WERI-Rb-1 (cell line): ENCODE measurements around the gene FABP6.
A peak's percentile ranks its signal among the peaks of the same experiment; 100 is the strongest.

Experiments
- DNase-seq: peaks from one replicate; pipeline ENCODE4 v3.0.0-alpha.2; 2020
- H3K27ac ChIP-seq: fragments of 250-450 bp; sonication (Bioruptor Pico); 2 replicates; pipeline ENCODE4 v1.5.1; 2020; ENCODE audit warnings: mild to moderate bottlenecking, moderate library complexity
- H3K27me3 ChIP-seq: fragments of 250-450 bp; sonication (Bioruptor Pico); 2 replicates; pipeline ENCODE4 v1.5.1; 2021; ENCODE audit warnings: mild to moderate bottlenecking, low read depth, moderate library complexity; ENCODE audit not compliant: insufficient read depth, severe bottlenecking
- H3K36me3 ChIP-seq: fragments of 250-450 bp; sonication (Bioruptor Pico); 2 replicates; pipeline ENCODE4 v1.5.1; 2020; ENCODE audit warnings: mild to moderate bottlenecking, moderate library complexity
- H3K4me3 ChIP-seq: 2 replicates; pipeline ENCODE4 v1.5.1; 2011; ENCODE audit warnings: low read depth, mild to moderate bottlenecking, control low read depth, low read length
- H3K9me3 ChIP-seq: fragments of 250-450 bp; sonication (Bioruptor Pico); 2 replicates; pipeline ENCODE4 v1.5.1; 2021; ENCODE audit warnings: mild to moderate bottlenecking, moderate library complexity; ENCODE audit not compliant: severe bottlenecking
- CTCF ChIP-seq: IDR thresholded peaks from 2 replicates; pipeline ENCODE4 v1.5.1; 2011; ENCODE audit warnings: low read depth, mild to moderate bottlenecking, control low read depth, inconsistent platforms, low read length

Gene FABP6

GRCh38 chr5:160260006-160260775 lies 30.9 kb downstream of the FABP6 start:
- DNase-seq = no peak
- H3K27ac ChIP-seq = no peak overlapping the region
- no peaks in the 10 kb centered on the region for H3K9me3 ChIP-seq
- no peak overlapping the region for H3K4me3 ChIP-seq
- TF ChIP-seq CTCF = no peak
- peaks cover 3% of the 10 kb centered on the region for H3K27me3 ChIP-seq
- no peaks in the 10 kb centered on the region; the same call in 1 of the 2 replicates for H3K36me3 ChIP-seq

GRCh38 chr5:160260881-160261815 lies 31.8 kb downstream of the FABP6 start:
- Histone ChIP-seq H3K4me3 (no peak overlapping the region), H3K36me3 (no peaks in the 10 kb centered on the region; the same call in 1 of the 2 replicates), H3K27ac (no peak overlapping the region), H3K27me3 (peaks cover 3% of the 10 kb centered on the region), H3K9me3 (no peaks in the 10 kb centered on the region)
- TF ChIP-seq CTCF = no peak
- DNase-seq = no peak

- Histone ChIP-seq H3K9me3 (no peaks in the 10 kb centered on the region), H3K27me3 (peaks cover 3% of the 10 kb centered on the region), H3K4me3 (peak overlapping the region; percentile 16; the same call in 1 of the 2 replicates), H3K27ac (no peak overlapping the region; the same call in 1 of the 2 replicates), H3K36me3 (no peaks in the 10 kb centered on the region; the same call in 1 of the 2 replicates)
- TF ChIP-seq CTCF = no peak
- peak; percentile 87 for DNase-seq
Measured at GRCh38 chr5:160262151-160263074, 33.1 kb downstream of the FABP6 start.

GRCh38 chr5:160263326-160263855 lies 34.1 kb downstream of the FABP6 start:
- H3K9me3 ChIP-seq = no peaks in the 10 kb centered on the region
- DNase-seq = no peak
- H3K27ac ChIP-seq = no peak overlapping the region
- no peak for TF ChIP-seq CTCF
- H3K4me3 ChIP-seq = no peak overlapping the region
- H3K36me3 ChIP-seq = peaks cover 1% of the 10 kb centered on the region; the same call in 1 of the 2 replicates
- H3K27me3 ChIP-seq = peaks cover 3% of the 10 kb centered on the region

- H3K36me3 ChIP-seq = peaks cover 2% of the 10 kb centered on the region; the same call in 1 of the 2 replicates
- no peak for DNase-seq
- no peaks in the 10 kb centered on the region for H3K9me3 ChIP-seq
- TF ChIP-seq CTCF = no peak
- no peak overlapping the region for H3K27ac ChIP-seq
- H3K4me3 ChIP-seq = no peak overlapping the region
- peaks cover 3% of the 10 kb centered on the region for H3K27me3 ChIP-seq
Measured at GRCh38 chr5:160266044-160266443, 36.7 kb downstream of the FABP6 start.
